ENCODE results near the gene CCIN. TPM values are rescaled to one million over a fixed set of nuclear protein-coding genes. Genes with fewer than 3 reads are reported as not detected.

Gene CCIN
- total RNA-seq, 4 donors from 2014 or later, result not detected

DNA sequence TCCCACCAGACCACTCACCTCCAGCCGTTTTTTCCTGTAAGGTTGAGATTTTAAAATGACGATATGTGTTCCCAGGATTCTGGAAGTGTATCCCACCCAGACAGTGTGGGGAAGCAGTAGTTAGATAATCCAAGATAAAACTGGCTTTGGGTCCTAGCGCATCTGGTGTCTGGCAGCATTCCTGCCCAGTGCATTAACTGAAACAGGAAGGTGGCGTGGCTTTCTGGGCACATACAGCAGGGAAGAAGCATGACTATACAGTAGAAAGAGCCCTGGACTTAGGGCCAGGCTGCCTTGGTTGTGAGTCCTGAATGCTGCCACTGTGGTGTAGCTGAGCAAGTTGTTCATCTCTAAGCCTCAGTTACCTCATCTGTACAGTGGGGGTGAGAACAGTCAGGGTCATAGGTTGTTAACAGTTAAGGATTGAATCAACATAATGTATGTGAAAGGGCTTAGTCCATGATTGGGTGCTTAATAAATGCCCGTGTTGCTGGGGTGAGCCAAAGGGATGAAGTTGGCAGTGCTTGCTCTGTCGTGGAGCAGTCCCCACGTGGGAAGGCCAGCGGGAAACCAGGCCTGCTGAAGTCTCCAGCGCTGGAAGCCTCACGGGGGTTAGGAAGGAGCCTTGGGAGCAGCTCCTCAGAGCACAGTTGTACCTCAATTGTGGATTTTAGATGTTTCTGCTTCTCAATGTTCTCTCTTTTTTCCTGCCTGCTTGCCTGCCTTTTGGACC, 39.5 kb downstream of the CCIN start:
- peaks cover 35% of the 10 kb centered on the region for H3K4me1 ChIP-seq
- no peak overlapping the region for H3K4me3 ChIP-seq
- DNase-seq (ENCODE audit: low spot score in 2 of 2), result no peak
- no peaks in the 10 kb centered on the region for H3K27me3 ChIP-seq
- TF ChIP-seq POLR2AphosphoS5 (IDR thresholded peaks at IDR 0.05) (no peak), POLR2A (IDR thresholded peaks at IDR 0.05) (no peak), EP300 (IDR thresholded peaks at IDR 0.05) (no peak)
- TF ChIP-seq, protein P1, sequence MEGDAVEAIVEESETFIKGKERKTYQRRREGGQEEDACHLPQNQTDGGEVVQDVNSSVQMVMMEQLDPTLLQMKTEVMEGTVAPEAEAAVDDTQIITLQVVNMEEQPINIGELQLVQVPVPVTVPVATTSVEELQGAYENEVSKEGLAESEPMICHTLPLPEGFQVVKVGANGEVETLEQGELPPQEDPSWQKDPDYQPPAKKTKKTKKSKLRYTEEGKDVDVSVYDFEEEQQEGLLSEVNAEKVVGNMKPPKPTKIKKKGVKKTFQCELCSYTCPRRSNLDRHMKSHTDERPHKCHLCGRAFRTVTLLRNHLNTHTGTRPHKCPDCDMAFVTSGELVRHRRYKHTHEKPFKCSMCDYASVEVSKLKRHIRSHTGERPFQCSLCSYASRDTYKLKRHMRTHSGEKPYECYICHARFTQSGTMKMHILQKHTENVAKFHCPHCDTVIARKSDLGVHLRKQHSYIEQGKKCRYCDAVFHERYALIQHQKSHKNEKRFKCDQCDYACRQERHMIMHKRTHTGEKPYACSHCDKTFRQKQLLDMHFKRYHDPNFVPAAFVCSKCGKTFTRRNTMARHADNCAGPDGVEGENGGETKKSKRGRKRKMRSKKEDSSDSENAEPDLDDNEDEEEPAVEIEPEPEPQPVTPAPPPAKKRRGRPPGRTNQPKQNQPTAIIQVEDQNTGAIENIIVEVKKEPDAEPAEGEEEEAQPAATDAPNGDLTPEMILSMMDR (IDR thresholded peaks at IDR 0.05), result no peak
- no peaks in the 10 kb centered on the region for H3K9me3 ChIP-seq
- WGBS, result 71% methylated on average over 10 of the region's 10 CpGs
- H3K27ac ChIP-seq, result no peak overlapping the region
- peaks cover 96% of the 10 kb centered on the region for H3K36me3 ChIP-seq

DNA sequence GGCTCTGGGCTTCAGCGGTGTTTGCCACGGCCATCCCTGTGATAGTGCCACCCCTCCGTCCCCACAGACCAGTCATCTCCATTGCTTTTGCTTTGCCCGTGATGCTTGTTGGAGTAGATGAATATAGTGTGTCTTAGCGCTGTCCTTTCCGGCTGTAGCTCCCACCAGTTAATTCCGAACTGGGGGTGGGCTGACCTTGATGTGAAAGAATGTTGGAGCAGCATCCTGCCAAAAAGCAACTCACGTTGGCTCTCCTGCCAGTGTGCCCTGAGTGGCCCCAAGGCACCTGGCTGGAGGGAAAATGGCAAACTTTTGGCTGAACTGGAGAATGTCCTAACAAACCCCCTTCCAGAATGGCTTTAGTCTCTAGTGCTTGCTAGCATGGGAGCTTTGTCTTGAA, 41.5 kb downstream of the CCIN start:
- 74% methylated on average over 8 of the region's 8 CpGs for whole genome bisulfite sequencing
- Histone ChIP-seq H3K4me3 (no peak overlapping the region), H3K27ac (no peak overlapping the region), H3K36me3 (peaks cover 83% of the 10 kb centered on the region), H3K27me3 (no peaks in the 10 kb centered on the region), H3K9me3 (no peaks in the 10 kb centered on the region), H3K4me1 (peaks cover 39% of the 10 kb centered on the region)
- no peak for TF ChIP-seq POLR2AphosphoS5 (IDR thresholded peaks at IDR 0.05)
- TF ChIP-seq, protein P1 (IDR thresholded peaks at IDR 0.05), result no peak
- TF ChIP-seq POLR2A (IDR thresholded peaks at IDR 0.05), result no peak
- TF ChIP-seq EP300 (IDR thresholded peaks at IDR 0.05), result no peak
- DNase-seq (ENCODE audit: low spot score in 2 of 2), result no peak

GRCh38 chr9:36211510-36211909, 42.3 kb downstream of the CCIN start:
- Histone ChIP-seq H3K27me3 (no peaks in the 10 kb centered on the region), H3K27ac (no peak overlapping the region), H3K4me1 (peaks cover 39% of the 10 kb centered on the region), H3K4me3 (no peak overlapping the region), H3K36me3 (peaks cover 78% of the 10 kb centered on the region), H3K9me3 (no peaks in the 10 kb centered on the region)
- WGBS, result 71% methylated on average over 7 of the region's 7 CpGs
- DNase-seq (ENCODE audit: low spot score in 2 of 2), result no peak
- TF ChIP-seq, protein P1 (IDR thresholded peaks at IDR 0.05), result no peak
- TF ChIP-seq EP300 (IDR thresholded peaks at IDR 0.05) (no peak), POLR2AphosphoS5 (IDR thresholded peaks at IDR 0.05) (no peak), POLR2A (IDR thresholded peaks at IDR 0.05) (no peak)

- peaks cover 24% of the 10 kb centered on the region for H3K4me1 ChIP-seq
- no peaks in the 10 kb centered on the region for H3K27me3 ChIP-seq
- H3K27ac ChIP-seq, result no peak overlapping the region
- 90% methylated on average over 4 of the region's 4 CpGs for WGBS
- H3K36me3 ChIP-seq, result peaks cover 76% of the 10 kb centered on the region
- DNase-seq (ENCODE audit: low spot score in 2 of 2), result no peak
- TF ChIP-seq EP300 (IDR thresholded peaks at IDR 0.05) (no peak), POLR2A (IDR thresholded peaks at IDR 0.05) (no peak), POLR2AphosphoS5 (IDR thresholded peaks at IDR 0.05) (no peak)
- TF ChIP-seq, protein P1 (IDR thresholded peaks at IDR 0.05), result no peak
- no peaks in the 10 kb centered on the region for H3K9me3 ChIP-seq
- no peak overlapping the region for H3K4me3 ChIP-seq
Measured at GRCh38 chr9:36213387-36213786, 44.2 kb downstream of the CCIN start.

DNA sequence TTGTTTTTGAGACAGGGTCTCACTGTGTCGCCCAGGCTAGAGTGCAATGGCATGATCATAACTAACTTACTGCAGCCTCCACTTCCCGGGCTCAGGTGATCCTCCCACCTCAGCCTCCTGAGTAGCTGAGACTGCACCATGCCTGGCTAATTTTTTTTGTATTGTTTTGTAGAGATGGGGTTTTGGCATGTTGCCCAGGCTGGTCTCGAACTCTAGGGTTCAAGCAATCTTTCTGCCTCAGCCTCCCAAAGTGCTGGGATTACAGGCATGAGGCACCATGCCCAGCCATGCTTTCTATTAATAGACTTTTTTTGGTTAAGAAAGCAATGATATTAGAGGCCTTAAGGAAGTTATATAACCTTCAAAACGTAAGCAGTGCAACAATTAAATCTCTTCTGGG, 44.8 kb downstream of the CCIN start:
- no peak for DNase-seq (ENCODE audit: low spot score in 2 of 2)
- Histone ChIP-seq H3K4me3 (no peak overlapping the region), H3K4me1 (peaks cover 20% of the 10 kb centered on the region), H3K27ac (no peak overlapping the region), H3K9me3 (no peaks in the 10 kb centered on the region), H3K36me3 (peaks cover 76% of the 10 kb centered on the region), H3K27me3 (no peaks in the 10 kb centered on the region)
- WGBS, result 77% methylated on average over 4 of the region's 4 CpGs
- TF ChIP-seq, protein P1 (IDR thresholded peaks at IDR 0.05), result no peak
- no peak for TF ChIP-seq POLR2AphosphoS5 (IDR thresholded peaks at IDR 0.05)
- TF ChIP-seq POLR2A (IDR thresholded peaks at IDR 0.05), result no peak
- TF ChIP-seq EP300 (IDR thresholded peaks at IDR 0.05), result no peak

Data from suprapubic skin (tissue), 4 donors.